GM19023 (cell line): Measurements from ENCODE around the gene BAIAP2.
"Not testable (repeated sequence)": the region's sequence is repeated elsewhere in the genome, so short reads cannot be mapped to it uniquely, and the experiment has no call there.

Experiments
- ATAC-seq: cut with Tn5 transposase; IDR thresholded peaks from one replicate; pipeline ENCODE4 v1.9.1; 2021; ENCODE audit warnings: mild to moderate bottlenecking, moderate library complexity; ENCODE audit not compliant: unreplicated experiment

BAIAP2 gene

GRCh38 chr17:81135505-81136278, 100.7 kb downstream of the BAIAP2 start:
- no peak for ATAC-seq

- ATAC-seq, result no peak
Measured at GRCh38 chr17:81136366-81136765, 101.4 kb downstream of the BAIAP2 start.

- no peak for ATAC-seq
Measured at GRCh38 chr17:81137248-81137647, 102.3 kb downstream of the BAIAP2 start.

- no peak for ATAC-seq
Measured at GRCh38 chr17:81138083-81138482, 103.1 kb downstream of the BAIAP2 start.

GRCh38 chr17:81138500-81138899, 103.5 kb downstream of the BAIAP2 start:
- no peak for ATAC-seq

- no peak for ATAC-seq
Measured at GRCh38 chr17:81139428-81139827, 104.5 kb downstream of the BAIAP2 start.

- no peak for ATAC-seq
Measured at GRCh38 chr17:81140018-81140417, 105.1 kb downstream of the BAIAP2 start.

GRCh38 chr17:81140695-81141094, 105.7 kb downstream of the BAIAP2 start:
- no peak for ATAC-seq

- ATAC-seq, result no peak
Measured at GRCh38 chr17:81142301-81143199, 107.6 kb downstream of the BAIAP2 start.

GRCh38 chr17:81143200-81143527, 108.2 kb downstream of the BAIAP2 start:
- ATAC-seq, result no peak

- no peak for ATAC-seq
Measured at GRCh38 chr17:81143717-81144422, 108.9 kb downstream of the BAIAP2 start.

GRCh38 chr17:81144423-81144781, 109.5 kb downstream of the BAIAP2 start:
- no peak for ATAC-seq

GRCh38 chr17:81146208-81146607, 111.3 kb downstream of the BAIAP2 start:
- ATAC-seq, result not testable (repeated sequence)

- no peak for ATAC-seq
Measured at GRCh38 chr17:81147701-81148100, 112.8 kb downstream of the BAIAP2 start.

GRCh38 chr17:81148571-81148970, 113.6 kb downstream of the BAIAP2 start:
- no peak for ATAC-seq

- ATAC-seq, result no peak
Measured at GRCh38 chr17:81148986-81149533, 114.1 kb downstream of the BAIAP2 start.

GRCh38 chr17:81150377-81151077, 115.6 kb downstream of the BAIAP2 start:
- ATAC-seq, result no peak

GRCh38 chr17:81151278-81151677, 116.3 kb downstream of the BAIAP2 start:
- no peak for ATAC-seq

GRCh38 chr17:81152288-81152828, 117.4 kb downstream of the BAIAP2 start:
- ATAC-seq, result no peak

- ATAC-seq, result no peak
Measured at GRCh38 chr17:81153340-81153803, 118.4 kb downstream of the BAIAP2 start.
